Endothelial cell of umbilical vein (primary cell): ENCODE results near the gene TNS1. TPM values are rescaled to one million over a fixed set of nuclear protein-coding genes. Genes with fewer than 3 reads are reported as not detected.

Experiments used
- BruUV-seq: library from RNA; stranded (reverse); fragments of 400-500 nt; replicated peaks from 2 replicates; lab custom pipeline; 2021; lab: Mats Ljungman, UMichigan
- CTCF ChIA-PET: fragments of 300-600, 350-600 bp; sonication (Branson Sonifier 250); formaldehyde crosslinking; loops from one replicate; lab custom pipeline; 2021; ENCODE audit warnings: antibody characterized with exemption, inconsistent platforms; lab: Charles Lee
- POLR2A ChIA-PET: fragments of 300-600, 350-600 bp; sonication (Branson Sonifier 250); formaldehyde crosslinking; loops from one replicate; lab custom pipeline; 2021; ENCODE audit warnings: antibody characterized with exemption, inconsistent platforms; lab: Charles Lee
- DNase-seq: peaks from one replicate; pipeline ENCODE4 v3.0.0-alpha.2; 2011; ENCODE audit warnings: low read depth, low spot score
- FAIRE-seq: peaks from 2 replicates; lab custom pipeline; 2011; peaks lifted over from hg19 to GRCh38; lab: Jason Lieb, UNC
- H2AFZ ChIP-seq: 2 replicates; pipeline ENCODE4 v1.6.0; 2012; ENCODE audit warnings: low read depth, low read length, control low read depth, inconsistent platforms
- H3K27ac ChIP-seq: 2 replicates; pipeline ENCODE4 v1.5.1; 2011; ENCODE audit warnings: low read depth, mild to moderate bottlenecking, control low read depth, low read length, moderate library complexity; ENCODE audit not compliant: insufficient read depth
- H3K27me3 ChIP-seq, 2 experiments: 2 replicates each; pipeline versions ENCODE4 v1.6.0 to v1.6.1; 2011; ENCODE audit warnings: low read length in 2 of 2, mixed read lengths in 1 of 2; ENCODE audit not compliant: control insufficient read depth in 2 of 2, insufficient read depth in 2 of 2
- H3K36me3 ChIP-seq, 2 experiments: 2 replicates in 1 of 2; 3 replicates in 1 of 2; pipeline ENCODE4 v1.5.1; 2011; ENCODE audit warnings: low read length in 2 of 2, mild to moderate bottlenecking in 1 of 2, moderate library complexity in 1 of 2; ENCODE audit not compliant: control insufficient read depth in 2 of 2, insufficient read depth in 2 of 2; ENCODE audit errors: extremely low read depth in 1 of 2
- H3K4me1 ChIP-seq: 3 replicates; pipeline ENCODE4 v1.5.1; 2011; ENCODE audit warnings: mild to moderate bottlenecking, low read length; ENCODE audit not compliant: control insufficient read depth, insufficient read depth; ENCODE audit errors: extremely low read depth
- H3K4me2 ChIP-seq: 2 replicates; pipeline ENCODE4 v1.6.1; 2011; ENCODE audit warnings: low read length, control low read depth, mixed read lengths; ENCODE audit not compliant: insufficient read depth
- H3K4me3 ChIP-seq, 3 experiments: fragments of 200-600 bp in 1 of 3; sonication (generic), shearing (Covaris generic) in 1 of 3; replicated peaks in 1 of 3; 2 replicates each; pipeline ENCODE4 v1.5.1; 2011 to 2016; ENCODE audit warnings: control low read depth in 3 of 3, low read length in 3 of 3, mild to moderate bottlenecking in 2 of 3, inconsistent platforms in 1 of 3, low read depth in 1 of 3, moderate library complexity in 1 of 3; ENCODE audit not compliant: insufficient read depth in 1 of 3
- H3K79me2 ChIP-seq: 2 replicates; pipeline ENCODE4 v1.6.0; 2012; ENCODE audit warnings: low read length, inconsistent platforms; ENCODE audit not compliant: control insufficient read depth, insufficient read depth
- H3K9ac ChIP-seq: replicated peaks from 2 replicates; pipeline ENCODE3; 2011; ENCODE audit warnings: low read length, control low read depth; ENCODE audit not compliant: insufficient read depth; ENCODE audit errors: extremely low read depth
- H3K9me1 ChIP-seq: replicated peaks from 3 replicates; pipeline ENCODE4 v1.6.0; 2011; ENCODE audit warnings: mild to moderate bottlenecking, low read length; ENCODE audit not compliant: control insufficient read depth, insufficient read depth; ENCODE audit errors: extremely low read depth
- H3K9me3 ChIP-seq: replicated peaks from 2 replicates; pipeline ENCODE4 v1.5.1; 2012; ENCODE audit warnings: low read length, inconsistent platforms; ENCODE audit not compliant: control insufficient read depth, insufficient read depth
- H4K20me1 ChIP-seq: replicated peaks from 2 replicates; pipeline ENCODE3; 2011; ENCODE audit warnings: mild to moderate bottlenecking, low read length; ENCODE audit not compliant: control insufficient read depth, insufficient read depth; ENCODE audit errors: extremely low read depth
- CTCF ChIP-seq, 2 donors: IDR thresholded peaks; 1 replicate in 1 of 2; 2 replicates in 1 of 2; pipeline ENCODE4 v1.5.1; 2011; ENCODE audit warnings: low read length in 2 of 2, mild to moderate bottlenecking in 2 of 2, moderate library complexity in 2 of 2, control low read depth in 1 of 2, inconsistent platforms in 1 of 2, low read depth in 1 of 2; ENCODE audit not compliant: insufficient read depth in 1 of 2; ENCODE audit errors: extremely low read depth in 1 of 2
- FOS ChIP-seq: IDR thresholded peaks from 2 replicates; pipeline ENCODE4 v1.6.1; 2011; ENCODE audit warnings: mild to moderate bottlenecking, low read length, moderate library complexity, borderline replicate concordance; ENCODE audit not compliant: insufficient read depth
- GATA2 ChIP-seq: IDR thresholded peaks from 2 replicates; pipeline ENCODE4 v1.7.0; 2011; ENCODE audit warnings: low read depth, mild to moderate bottlenecking, moderate library complexity, mixed read lengths, low read length; ENCODE audit not compliant: insufficient read length, insufficient read depth
- MYC ChIP-seq: IDR thresholded peaks from one replicate; pipeline ENCODE4 v1.6.1; 2011; ENCODE audit warnings: mild to moderate bottlenecking, low read depth, low read length
- POLR2A ChIP-seq: IDR thresholded peaks from 2 replicates; pipeline ENCODE4 v1.6.1; 2012; ENCODE audit warnings: low read depth, mild to moderate bottlenecking, control low read depth, low read length
- POLR2AphosphoS5 ChIP-seq: IDR thresholded peaks from 2 replicates; pipeline ENCODE4 v1.6.1; 2012; ENCODE audit warnings: low read depth, mild to moderate bottlenecking, control low read depth, low read length, moderate library complexity; ENCODE audit not compliant: insufficient read depth
- dilution Hi-C: fragments of 300-500 bp; cut with MboI; formaldehyde crosslinking; loops from one replicate; pipeline ENCODE4 v1.15.0; 2019; ENCODE audit warnings: low sequenced_read_pairs; ENCODE audit not compliant: extremely low pct_ligation_motif_present
- intact Hi-C: fragments of 100-400 bp; cut with micrococcal nuclease; formaldehyde crosslinking; loops from one replicate; pipeline ENCODE4 v1.10.0; 2022
- polyA plus RNA-seq, 4 experiments: library from polyadenylated mRNA; depleted of rRNA in 3 of 4; stranded (reverse) in 3 of 4; unstranded in 1 of 4; fragments of >200 nt; gene quantifications; 2 replicates each; pipeline versions ENCODE4 v1.2.1 to v1.2.3, GENCODE V29; 2011 to 2012; ENCODE audit warnings: missing spikeins in 1 of 4
- total RNA-seq: library from RNA; stranded (reverse); gene quantifications from 2 replicates; pipeline ENCODE4 v1.2.3, GENCODE V29; 2021

TNS1 gene
- total and polyA plus RNA-seq, 2 donors (not counting 3 experiments of a cell fraction or from before 2014, with no cell fraction given), result 11.0 to 52.1 TPM

GRCh38 chr2:217868911-217869334, 133.9 kb downstream of the TNS1 start:
- intact Hi-C loops, result no loop called here
- no peak for FAIRE-seq
- POLR2A ChIA-PET, result no interaction called here

GRCh38 chr2:217868265-217868892, 134.4 kb downstream of the TNS1 start:
- no peaks in the 10 kb centered on the region for H3K36me3 ChIP-seq
- CTCF ChIA-PET, result interaction anchor here (0.8 to 1.6 kb wide), 6 partner anchors 10 to 126 kb away, joined by 3 to 6 read pairs (median 4); no protein-coding TSS in a partner anchor

More at GRCh38 chr2:217868911-217869334, 133.9 kb downstream of the TNS1 start:
- H3K27ac ChIP-seq, result no peak overlapping the region
- H3K4me3 ChIP-seq, result no peak overlapping the region
- H3K4me2 ChIP-seq, result no peak overlapping the region
- peaks cover 8% of the 10 kb centered on the region for H3K4me1 ChIP-seq
- dilution Hi-C loops, result no loop called here
- no peaks in the 10 kb centered on the region for H4K20me1 ChIP-seq
- TF ChIP-seq MYC, result no peak
- peak; percentile 80 for TF ChIP-seq FOS
- no peaks in the 10 kb centered on the region for H3K27me3 ChIP-seq
- BruUV-seq, result no TSS peak
- CTCF ChIA-PET, result interaction anchor here (0.8 to 1.8 kb wide), 7 partner anchors 11 to 125 kb away, joined by 3 to 6 read pairs (median 4); no protein-coding TSS in a partner anchor
- H2AFZ ChIP-seq, result no peak overlapping the region
- no peaks in the 10 kb centered on the region for H3K36me3 ChIP-seq
- H3K9ac ChIP-seq, result no peak overlapping the region
- no peaks in the 10 kb centered on the region for H3K9me1 ChIP-seq
- no peaks in the 10 kb centered on the region for H3K79me2 ChIP-seq
- DNase-seq, result peak; percentile 54
- H3K9me3 ChIP-seq, result no peaks in the 10 kb centered on the region

More at GRCh38 chr2:217868265-217868892, 134.4 kb downstream of the TNS1 start:
- H3K4me3 ChIP-seq, result no peak overlapping the region
- DNase-seq, result no peak
- dilution Hi-C loops (no loop called here), intact Hi-C loops (no loop called here)
- H3K27ac ChIP-seq, result no peak overlapping the region
- no peaks in the 10 kb centered on the region for H4K20me1 ChIP-seq
- TF ChIP-seq MYC (no peak), POLR2A (no peak), FOS (no peak), POLR2AphosphoS5 (no peak), GATA2 (no peak), CTCF (IDR thresholded peaks at IDR 0.05; ENCODE audit: extremely low read depth in 1 of 2, insufficient read depth in 1 of 2, low read depth in 1 of 2, low read length in 2 of 2) (no peak)
- POLR2A ChIA-PET, result no interaction called here
- H3K9me3 ChIP-seq, result no peaks in the 10 kb centered on the region
- H3K4me1 ChIP-seq, result peaks cover 8% of the 10 kb centered on the region
- H3K9me1 ChIP-seq, result no peaks in the 10 kb centered on the region
- no peak overlapping the region for H3K4me2 ChIP-seq
- peak; percentile 47 for FAIRE-seq
- H3K27me3 ChIP-seq, result no peaks in the 10 kb centered on the region
- BruUV-seq, result no TSS peak
- H2AFZ ChIP-seq, result no peak overlapping the region
- H3K9ac ChIP-seq, result no peak overlapping the region
- H3K79me2 ChIP-seq, result no peaks in the 10 kb centered on the region
